SK-MEL-5 (cell line): ENCODE results near the gene KANK3. TPM values are rescaled to one million over a fixed set of nuclear protein-coding genes. Genes with fewer than 3 reads are reported as not detected.
"Not testable (repeated sequence)": the region's sequence is repeated elsewhere in the genome, so short reads cannot be mapped to it uniquely, and the experiment has no call there.

Experiments
- DNase-seq: peaks from one replicate; pipeline ENCODE4 v3.0.0-alpha.2; 2016; ENCODE audit warnings: low read depth, low spot score
- in situ Hi-C: cut with HindIII; loops from 2 replicates; pipeline ENCODE4 v1.10.0; 2016; ENCODE audit warnings: low sequenced_read_pairs, high pct_unique_total_duplicates, low pct_unique_long_range_greater_than_20kb
- total RNA-seq: library from RNA; depleted of rRNA; stranded (reverse); fragments of >200 nt; shearing (Covaris generic); gene quantifications from 2 replicates; pipeline ENCODE4 v1.2.3, GENCODE V29; 2014

The KANK3 gene
- total RNA-seq, 1 experiment from 2014 or later = 0.24 TPM

DNA sequence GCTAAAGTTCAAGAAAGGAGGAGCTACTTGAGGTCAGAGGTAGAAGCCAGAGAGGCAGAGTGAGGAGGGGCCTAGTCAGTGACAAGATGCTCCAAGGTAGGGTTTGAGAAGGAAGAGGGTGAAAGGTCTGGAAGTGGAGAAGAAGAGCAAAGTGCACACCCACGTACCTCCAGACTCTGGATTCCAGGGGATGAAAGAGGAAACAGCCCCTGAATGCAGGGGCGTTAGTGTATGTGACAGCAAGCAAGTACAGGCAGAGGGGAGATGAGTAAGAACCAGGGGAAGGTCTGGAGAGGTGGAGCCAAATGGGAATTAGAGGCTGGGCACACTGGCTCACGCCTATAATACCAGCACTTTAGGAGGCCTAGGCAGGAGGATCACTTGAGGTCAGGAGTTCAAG lies 13.1 kb downstream of the KANK3 start:
- DNase-seq = no peak
- in situ Hi-C loops = no loop called here

DNA sequence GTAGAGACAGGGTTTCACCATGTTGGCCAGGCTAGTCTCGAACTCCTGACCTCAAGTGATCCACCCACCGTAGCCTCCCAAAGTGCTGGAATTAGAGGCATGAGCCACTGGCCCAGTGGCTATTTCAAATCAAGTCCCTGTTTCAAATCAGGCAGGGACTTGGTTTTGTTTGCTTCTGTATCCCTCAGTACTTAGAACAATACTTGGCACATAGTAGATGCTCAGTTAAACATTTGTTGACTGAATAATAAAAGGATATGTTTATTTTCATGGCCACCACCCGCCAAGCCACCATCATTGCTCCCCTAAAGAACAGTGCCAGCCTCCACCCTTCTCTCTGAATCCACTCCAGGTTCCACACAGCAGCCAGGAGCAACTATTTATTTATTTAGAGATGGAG lies 17.6 kb downstream of the KANK3 start:
- in situ Hi-C loops = no loop called here
- DNase-seq = no peak

DNA sequence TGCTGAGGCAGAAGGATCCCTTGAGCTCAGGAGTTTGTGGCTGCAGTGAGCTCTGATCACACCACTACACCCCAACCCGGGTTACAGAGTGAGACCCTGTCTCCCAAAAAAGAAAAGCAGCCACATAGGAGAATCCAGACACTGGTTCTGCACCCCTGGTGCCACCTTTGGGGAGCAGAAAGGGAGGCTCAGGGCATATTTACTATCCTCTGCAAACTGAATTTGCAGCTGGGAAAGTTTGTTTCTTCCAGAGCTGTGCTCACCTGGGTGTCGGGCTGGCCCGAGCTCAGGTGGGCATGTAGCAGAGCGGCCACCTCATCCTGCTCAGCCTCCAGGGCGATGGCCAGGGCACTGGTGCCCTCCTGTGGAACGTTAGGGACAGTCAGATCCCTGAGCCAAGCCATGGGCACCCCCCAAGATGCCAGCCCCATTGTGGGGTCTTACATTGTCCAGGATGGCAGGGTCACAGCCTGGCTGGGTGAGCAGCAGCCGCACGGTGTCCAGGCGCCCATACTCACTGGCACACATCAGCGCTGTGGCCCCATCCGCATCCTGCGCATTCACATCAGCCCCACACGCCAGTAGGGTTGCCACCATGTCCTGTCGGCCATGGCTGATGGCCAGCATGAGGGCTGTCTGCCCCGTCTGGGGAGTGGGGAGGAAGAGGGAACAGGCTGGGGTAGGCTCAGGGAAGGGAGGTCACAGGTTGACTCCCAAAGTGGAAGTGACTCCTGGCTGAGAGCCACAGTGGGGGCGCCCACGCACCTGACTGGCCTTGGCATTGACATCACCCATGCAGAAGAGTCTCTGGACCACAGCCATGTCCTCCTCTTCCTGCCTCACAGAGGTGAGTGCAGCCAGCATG lies 18.6 kb downstream of the KANK3 start:
- in situ Hi-C loops = no loop called here
- DNase-seq = no peak

DNA sequence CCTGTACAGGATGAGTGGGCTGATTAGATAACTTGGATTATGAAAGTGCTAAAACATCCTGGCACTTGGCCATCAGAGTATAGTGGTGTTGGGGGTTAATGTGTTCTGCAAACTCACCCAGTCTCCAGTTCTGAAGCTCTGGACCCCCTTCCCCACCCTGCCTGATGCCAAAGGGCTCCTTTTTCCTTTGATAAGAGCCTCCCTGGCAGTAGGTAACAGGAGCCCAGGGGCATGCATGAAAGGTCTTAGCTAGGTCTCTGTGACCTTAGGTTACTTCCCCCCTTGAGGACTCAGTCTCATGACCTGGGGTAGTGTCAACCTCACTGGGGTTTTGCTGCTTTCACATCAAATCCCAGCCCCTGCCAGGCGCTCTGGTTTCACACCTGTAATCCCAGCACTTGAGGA lies 19.3 kb downstream of the KANK3 start:
- no peak for DNase-seq
- in situ Hi-C loops = no loop called here

DNA sequence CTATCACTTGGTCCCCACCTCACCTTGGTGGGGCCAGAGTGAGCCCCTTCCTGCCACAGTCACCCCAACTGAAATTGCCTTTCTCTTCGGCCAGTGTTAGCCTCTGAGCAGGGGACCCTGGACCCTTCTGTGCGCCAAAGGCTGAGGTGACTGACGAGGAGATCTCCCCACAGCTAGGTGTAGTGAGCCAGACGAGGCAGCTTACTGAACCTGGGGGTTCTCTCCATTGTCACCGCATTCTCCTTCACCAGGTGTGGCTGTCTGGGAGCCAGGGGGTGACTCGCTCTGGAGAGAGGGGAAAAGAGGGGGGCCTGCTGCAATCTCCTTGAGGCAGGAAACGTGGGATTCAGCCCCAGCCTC lies 20.4 kb downstream of the KANK3 start:
- DNase-seq = no peak
- in situ Hi-C loops = no loop called here

DNA sequence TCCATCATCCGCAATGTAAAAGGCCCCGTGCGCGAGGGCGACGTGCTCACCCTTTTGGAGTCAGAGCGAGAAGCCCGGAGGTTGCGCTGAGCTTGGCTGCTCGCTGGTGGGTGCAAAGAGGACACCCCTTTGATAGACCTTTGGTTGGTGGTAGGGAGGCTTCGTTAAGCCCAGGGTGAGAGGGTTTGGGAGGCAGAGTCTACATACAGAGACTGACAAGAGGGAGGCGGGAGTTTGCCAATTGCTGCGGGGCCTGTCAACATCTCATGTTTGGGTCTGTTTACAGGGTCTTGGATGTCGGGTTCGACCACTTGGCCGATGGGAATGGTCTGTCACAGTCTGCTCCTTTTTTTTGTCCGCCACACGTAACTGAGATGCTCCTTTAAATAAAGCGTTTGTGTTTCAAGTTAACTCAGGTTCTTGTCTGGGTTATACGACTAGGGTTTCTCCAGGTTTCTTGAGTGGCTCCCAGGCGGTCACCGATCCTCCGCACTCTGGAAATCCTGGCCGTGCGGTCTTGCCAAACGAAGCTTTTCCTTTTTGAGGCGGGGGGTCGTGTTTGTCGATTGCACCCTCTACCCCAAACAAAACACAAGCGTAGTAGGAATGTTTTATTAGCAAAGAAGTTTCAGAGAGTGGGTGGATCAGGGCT lies 20.9 kb downstream of the KANK3 start:
- in situ Hi-C loops = no loop called here
- no peak for DNase-seq

DNA sequence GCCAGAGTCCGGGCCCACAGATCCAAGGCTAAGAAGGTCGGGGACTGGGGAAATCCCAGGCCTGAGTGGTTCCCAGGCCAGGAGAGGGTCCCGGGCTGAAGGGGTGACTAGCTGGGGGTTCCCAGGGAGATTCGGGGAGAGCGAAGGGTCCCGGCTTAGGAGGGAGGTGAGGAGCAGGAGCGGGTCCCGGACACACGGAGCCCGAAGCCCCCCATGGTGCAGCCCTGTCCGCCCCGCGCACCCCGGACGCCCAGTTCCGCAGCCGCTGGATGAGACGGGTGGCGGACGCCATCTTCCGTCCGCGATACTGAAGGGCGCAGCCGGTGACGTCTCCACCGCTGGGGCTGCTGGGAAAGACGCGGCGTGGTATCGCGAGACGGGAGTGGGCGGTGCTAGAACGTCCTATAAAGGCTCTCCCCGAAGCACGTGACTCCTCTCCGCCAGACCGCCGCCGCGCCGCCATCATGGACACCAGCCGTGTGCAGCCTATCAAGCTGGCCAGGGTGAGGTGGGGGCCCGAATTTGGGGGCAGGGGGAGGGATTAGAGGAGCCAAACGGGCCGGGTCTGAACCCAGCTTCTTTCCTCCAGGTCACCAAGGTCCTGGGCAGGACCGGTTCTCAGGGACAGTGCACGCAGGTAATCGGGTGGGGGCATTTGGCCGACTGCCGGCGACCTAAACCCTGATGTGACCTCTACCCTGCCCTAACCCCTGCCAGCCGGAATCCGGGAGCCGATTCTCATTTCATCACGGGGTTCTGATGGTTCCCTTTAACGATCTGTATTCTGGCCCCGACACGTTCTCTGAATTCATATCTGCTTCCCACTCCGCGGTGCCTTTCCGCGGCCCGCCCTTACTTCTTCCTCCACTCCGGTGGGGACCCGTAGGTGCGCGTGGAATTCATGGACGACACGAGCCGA lies 21.7 kb downstream of the KANK3 start, which contains the start of the genes NDUFA7 and RPS28:
NDUFA7 (minus strand) TSS at position 309 of the 919 bp plus-strand sequence; CDS start at position 292, 17 bp downstream.
RPS28 (plus strand) TSS at position 430 of the 919 bp plus-strand sequence; CDS start at position 465, 35 bp downstream.
- DNase-seq = peak; percentile 90
- in situ Hi-C loops = no loop called here

DNA sequence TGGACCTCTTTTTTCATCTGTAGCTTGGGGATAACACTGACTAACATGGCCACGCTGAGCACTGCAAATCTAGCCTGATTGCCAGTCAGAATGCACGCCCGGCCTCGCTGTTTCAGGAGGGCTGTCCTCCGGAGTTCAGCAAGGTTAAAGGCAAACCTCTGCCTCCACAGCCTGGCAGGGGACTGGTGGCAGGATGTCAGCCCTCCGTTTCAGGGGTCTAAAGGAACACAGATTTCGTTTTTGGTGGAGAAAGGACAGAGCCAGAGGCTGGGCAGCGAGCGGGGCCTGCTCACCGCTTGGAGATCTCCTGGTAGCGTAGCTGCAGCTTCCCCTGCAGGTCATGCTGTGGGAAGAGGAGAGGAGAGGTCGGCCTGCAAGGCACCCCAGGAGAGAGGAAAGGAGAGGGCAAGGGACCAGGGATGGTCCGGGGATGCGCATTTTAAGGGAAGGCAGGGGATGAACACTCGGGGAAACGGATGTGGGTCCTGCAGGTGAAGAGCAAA lies 22.4 kb downstream of the KANK3 start:
- no peak for DNase-seq
- in situ Hi-C loops = no loop called here

DNA sequence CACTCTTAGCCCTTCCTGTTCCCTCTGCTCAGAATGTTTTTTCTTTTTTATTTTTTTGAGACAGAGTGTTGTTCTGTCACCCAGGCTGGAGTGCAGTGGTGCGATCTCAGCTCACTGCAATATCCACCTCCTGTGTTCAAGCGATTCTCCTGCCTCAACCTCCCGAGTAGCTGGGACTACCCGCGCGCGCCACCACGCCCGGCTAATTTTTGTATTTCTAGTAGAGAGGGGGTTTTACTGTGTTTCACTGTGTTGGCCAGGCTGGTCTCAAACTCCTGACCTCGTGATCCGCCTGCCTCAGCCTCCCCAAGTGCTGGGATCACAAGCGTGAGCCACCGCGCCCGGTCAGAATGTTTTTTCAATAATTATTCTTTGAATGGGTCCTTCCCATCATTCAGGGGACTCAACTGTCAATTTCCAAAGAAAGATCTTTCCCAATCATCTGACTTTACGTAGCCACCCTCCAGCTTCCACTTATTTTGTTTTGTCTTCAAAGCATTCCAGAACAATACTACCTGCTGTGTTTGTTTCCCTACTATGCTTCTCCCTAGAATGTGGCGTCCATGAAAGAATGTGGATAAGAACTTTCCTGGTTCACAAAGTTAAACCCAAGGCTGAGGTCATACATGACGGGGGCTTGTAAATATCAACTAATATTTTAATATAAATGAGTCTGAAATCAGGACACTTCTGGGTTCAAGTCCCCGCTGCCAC lies 23.1 kb downstream of the KANK3 start:
- in situ Hi-C loops = no loop called here
- no peak for DNase-seq

DNA sequence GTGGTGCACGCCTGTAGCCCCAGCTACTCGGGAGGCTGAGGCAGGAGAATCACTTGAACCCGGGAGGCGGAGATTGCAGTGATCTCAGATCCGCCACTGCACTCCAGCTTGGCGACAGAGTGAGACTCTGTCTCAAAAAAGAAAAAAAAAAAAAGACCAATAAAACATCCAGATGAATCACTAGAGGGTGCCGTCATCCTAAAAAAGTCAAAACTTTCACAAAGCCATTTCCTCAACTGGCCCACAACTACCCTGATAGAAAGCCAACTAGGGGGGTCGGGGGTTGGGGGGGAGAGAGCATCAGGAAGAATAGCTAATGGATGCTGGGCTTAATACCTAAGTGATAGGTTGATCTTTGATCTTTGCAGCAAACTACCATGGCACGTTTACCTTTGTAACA lies 24.2 kb downstream of the KANK3 start:
- in situ Hi-C loops, DNase-seq: not testable (repeated sequence)

DNA sequence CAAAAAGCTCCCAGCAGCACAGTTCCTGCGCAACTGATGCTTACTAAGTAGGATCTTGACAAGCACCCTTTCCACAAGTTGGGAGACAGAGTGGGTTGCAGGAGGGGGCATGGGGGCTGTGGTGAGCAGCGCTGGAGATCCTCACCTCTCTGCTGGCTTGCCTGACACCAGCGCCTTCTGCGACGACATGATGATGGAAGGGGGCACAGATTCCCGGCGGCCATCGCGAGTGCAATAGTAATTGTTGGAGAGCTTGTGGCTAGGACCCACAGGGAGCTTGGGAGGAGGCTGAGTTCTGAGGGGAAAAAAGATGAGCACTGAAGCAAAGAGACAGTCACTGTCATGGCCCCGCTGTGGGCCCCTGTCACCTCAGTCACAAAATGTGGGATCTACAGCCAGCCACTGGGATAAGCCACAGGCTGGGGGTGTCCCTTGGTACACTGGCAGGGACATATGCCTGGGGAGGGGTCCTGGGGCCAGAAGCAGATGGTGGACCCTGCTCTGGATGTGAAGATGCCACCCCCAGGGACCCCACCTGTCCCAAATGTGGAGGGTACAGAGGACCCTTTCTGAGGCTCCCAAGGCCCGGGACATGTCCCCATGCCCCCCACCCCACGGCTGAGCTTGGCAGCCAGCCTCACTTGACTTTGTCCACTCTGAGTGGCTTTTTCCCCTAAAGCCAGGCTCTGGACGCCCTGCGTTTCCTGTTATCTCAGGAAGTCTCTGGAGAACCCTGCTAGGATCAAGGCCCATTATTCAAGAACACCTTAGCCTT lies 26.5 kb downstream of the KANK3 start:
- no peak for DNase-seq
- in situ Hi-C loops = no loop called here

DNA sequence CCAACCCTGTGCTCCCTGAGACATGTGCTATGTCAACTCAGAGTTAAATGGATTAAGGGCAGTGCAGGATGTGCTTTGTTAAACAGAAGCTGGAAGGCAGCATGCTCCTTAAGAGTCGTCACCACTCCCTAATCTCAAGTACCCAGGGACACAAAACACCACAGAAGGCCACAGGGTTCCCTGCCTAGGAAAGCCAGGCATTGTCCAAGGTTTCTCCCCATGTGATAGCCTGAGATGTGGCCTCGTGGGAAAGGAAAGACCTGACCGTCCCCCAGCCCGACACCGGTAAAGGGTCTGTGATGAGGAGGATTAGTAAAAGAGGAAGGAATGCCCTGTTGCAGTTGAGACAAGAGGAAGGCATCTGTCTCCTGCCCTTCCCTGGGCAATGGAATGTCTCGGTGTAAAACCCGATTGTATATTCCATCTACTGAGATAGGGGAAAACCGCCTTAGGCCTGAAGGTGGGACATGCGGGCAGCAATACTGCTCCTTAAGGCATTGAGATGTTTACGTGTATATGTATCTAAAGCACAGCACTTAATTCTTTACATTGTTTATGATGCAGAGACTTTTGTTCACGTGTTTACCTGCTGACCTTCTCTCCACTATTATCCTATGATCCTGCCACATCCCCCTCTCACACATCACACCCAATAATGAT lies 28.0 kb downstream of the KANK3 start:
- in situ Hi-C loops, DNase-seq: not testable (repeated sequence)

DNA sequence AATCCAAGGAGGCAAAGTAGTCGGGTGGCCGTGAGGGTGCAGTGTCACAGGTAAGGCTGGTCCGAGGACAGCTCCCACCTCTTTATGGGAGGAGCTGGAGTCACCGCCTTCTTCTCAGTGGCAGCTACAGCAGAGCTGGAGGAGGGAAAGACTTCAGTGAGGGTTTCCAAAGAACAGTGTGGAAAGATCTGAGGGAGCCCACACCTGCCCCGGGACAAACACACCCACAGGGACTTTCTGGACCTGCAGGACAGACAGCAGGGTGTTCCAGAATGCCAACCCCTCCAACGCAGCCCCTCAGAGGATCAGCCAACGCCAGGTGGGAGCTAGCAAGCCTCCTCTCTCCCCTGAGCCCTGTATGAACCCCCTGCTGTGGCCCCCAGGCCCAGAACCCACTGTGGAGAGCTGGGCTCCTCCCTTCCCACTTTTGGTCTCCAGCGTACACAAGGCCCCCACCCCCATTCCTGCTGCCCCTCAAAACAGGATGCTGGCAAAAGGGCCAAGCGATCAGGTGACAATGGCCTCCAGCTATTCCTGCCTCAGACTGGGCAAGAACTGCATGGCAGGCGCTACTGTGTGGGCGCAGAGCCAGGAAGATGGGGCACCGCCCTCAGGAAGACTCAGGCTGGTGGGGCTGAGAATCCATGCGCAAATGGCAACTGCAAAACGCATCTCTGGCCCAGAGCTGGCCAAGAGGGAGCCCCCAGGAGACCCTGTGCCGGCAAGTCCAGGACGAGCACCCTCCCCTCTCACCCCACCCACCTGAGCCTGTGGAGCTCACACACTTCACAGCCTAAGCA lies 31.4 kb downstream of the KANK3 start:
- peak; percentile 46 for DNase-seq
- in situ Hi-C loops = no loop called here

DNA sequence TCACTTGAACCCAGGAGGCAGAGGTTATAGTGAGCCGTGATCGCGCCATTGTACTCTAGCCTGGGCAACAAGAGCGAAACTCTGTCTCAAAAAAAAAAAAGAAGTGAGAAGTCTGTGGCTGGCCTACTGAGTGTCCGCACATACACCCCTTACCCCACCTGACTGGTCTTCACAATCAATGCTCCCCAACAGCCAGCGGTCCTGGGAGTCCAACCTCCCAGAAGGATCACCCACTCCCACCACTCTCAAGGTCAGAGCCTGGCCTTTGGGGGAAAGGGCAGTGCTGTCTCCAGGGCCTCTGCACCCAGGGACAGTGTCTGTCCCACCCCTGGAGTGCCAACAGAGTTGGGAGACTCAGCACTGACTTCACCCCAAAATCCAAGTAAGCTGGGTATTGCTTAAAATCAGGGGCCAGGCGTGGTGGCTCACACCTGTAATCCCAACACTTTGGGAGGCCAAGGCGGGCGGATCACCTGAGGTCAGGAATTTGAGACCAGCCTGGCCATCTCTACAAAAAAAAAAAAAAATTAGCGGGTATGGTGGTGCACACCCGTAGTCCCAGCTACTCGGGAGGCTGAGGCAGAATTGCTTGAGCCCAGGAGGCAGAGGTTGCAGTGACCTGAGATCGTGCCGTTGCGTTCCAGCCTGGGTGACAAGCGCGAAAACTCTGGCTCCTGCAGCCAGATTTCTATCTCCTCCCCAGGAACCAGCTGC lies 32.6 kb downstream of the KANK3 start:
- in situ Hi-C loops = no loop called here
- DNase-seq = no peak

DNA sequence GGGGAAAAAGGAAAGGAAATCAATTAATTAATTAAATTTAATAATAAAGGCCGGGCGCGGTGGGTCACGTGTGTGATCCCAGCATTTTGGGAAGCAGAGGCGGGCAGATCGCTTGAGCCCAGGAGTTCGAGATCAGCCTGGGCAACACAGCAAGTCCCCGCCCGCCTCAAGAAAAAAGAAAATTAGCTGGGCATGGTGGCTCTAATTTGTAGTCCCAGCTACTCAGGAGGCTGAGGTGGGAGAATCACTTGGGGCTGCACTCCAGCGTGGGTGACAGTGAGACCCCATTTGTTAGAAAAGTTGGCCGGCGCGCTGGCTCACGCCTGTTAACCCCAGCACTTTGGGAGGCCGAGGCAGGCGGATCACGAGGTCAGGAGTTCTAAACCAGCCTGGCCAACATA lies 34.2 kb downstream of the KANK3 start:
- in situ Hi-C loops = no loop called here
- DNase-seq = no peak
